SK-MEL-5 (cell line): Measurements from ENCODE around the gene ARPC3. TPM values are rescaled to one million over a fixed set of nuclear protein-coding genes. Genes with fewer than 3 reads are reported as not detected.
"Not testable (repeated sequence)": the region's sequence is repeated elsewhere in the genome, so short reads cannot be mapped to it uniquely, and the experiment has no call there.

Source experiments
- DNase-seq: peaks from one replicate; pipeline ENCODE4 v3.0.0-alpha.2; 2016; ENCODE audit warnings: low read depth, low spot score
- in situ Hi-C: cut with HindIII; loops from 2 replicates; pipeline ENCODE4 v1.10.0; 2016; ENCODE audit warnings: low sequenced_read_pairs, high pct_unique_total_duplicates, low pct_unique_long_range_greater_than_20kb
- polyA plus RNA-seq, 2 experiments: library from polyadenylated mRNA; depleted of rRNA; stranded (reverse); fragments of >200 nt; gene quantifications; 2 replicates each; pipeline ENCODE4 v1.2.3, GENCODE V29; 2015
- total RNA-seq: library from RNA; depleted of rRNA; stranded (reverse); fragments of >200 nt; shearing (Covaris generic); gene quantifications from 2 replicates; pipeline ENCODE4 v1.2.3, GENCODE V29; 2014; rRNA removed

The ARPC3 gene
- total RNA-seq, result 335 and 355 TPM in 2 replicates
- 475 and 531 TPM in 2 replicates for polyA plus RNA-seq (2015; cell fraction: cytosol; rRNA removed)
- polyA plus RNA-seq (2015; cell fraction: nucleus; rRNA removed), result 83.5 and 136 TPM in 2 replicates

DNA sequence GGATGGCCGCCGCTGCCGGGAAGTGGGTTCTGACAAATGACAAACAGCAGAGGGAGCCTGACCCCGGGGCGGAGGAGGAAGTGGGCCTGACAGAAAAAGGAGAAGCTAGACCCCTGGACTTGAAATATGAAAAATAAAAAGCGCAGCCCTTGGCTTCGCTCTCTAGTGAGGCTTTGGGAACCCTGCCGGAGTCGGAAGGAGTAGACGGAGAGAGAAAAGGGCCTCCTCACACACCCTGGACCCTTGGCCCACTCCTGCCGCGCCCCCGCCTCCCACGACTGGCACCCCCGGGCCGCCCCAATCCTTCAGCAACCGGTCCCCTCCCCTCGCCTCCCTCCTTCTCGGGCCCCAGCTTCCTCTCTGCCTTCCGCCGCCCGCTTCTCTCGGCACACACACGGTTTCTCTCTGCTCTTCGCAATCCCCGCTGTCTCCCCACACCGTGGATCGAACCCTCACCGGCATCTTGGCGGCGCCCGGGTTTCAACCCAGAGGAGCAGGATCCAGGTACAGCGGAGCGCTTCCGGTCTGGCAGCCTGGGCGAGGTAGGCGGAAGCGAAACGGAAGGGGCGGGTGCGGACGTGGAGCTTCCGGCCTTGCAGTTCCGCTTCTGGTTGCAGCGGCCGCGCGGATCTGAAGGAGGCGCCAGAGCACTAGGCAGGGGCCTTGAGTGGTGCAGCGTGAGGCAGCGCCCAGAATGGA, at the start of gene ARPC3:
TSS of gene ARPC3 (minus strand) at position 539 of the 699 bp plus-strand sequence. CDS start at position 462, 77 bp downstream.
- DNase-seq, result peak; percentile 96
- in situ Hi-C loops, result no loop called here

DNA sequence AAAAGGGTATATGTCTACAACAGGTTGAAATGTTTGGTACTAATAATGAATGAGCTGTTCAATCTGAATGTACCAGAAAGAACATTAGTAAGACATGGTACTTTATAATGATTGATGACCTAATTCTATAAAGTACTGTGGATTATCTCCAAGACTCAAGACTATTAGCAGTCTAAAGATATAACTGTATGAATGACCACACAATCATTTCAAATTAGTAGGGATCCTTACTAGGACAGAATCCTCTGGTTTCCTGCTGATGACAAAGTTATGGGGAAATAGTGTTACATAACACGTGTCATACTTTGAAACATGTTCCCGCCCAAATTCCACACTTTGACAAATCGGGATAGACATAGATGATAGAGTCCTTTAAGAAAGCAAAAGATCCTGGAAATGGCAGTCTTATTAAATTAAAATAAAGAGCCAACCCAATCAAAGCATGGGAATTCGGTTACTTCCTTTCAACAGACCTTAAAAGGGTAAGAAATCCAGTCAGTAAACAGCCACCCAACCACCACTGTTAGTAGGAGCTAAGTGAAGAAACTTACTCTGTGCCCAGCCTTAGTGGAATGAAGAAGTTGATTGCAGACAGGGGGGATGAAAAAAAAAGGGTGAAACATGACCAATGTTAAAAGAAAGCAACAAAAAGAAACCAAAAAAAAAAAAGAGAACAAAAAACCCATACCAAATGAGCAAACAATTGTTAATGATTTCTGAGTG, 49.0 kb upstream of the ARPC3 start:
- in situ Hi-C loops, result no loop called here
- no peak for DNase-seq

DNA sequence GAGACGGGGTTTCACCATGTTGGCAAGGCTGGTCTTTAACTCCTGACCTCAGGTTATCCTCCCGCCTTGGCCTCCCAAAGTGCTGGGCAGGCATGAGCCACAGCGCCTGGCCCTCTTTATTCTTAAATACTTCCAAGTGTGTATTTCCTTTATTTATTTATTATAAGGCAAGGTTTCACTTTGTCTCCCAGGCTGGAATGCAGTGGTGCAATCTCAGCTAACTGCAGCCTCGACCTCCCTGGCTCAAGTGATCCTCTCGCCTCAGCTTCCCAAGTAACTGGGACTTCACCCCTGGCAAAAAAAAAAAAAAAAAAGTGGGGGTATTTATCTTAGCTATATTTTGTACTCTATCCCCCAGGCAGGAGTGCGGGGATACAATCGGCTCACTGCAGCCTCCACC, 25.3 kb upstream of the ARPC3 start:
- in situ Hi-C loops, result no loop called here
- no peak for DNase-seq

DNA sequence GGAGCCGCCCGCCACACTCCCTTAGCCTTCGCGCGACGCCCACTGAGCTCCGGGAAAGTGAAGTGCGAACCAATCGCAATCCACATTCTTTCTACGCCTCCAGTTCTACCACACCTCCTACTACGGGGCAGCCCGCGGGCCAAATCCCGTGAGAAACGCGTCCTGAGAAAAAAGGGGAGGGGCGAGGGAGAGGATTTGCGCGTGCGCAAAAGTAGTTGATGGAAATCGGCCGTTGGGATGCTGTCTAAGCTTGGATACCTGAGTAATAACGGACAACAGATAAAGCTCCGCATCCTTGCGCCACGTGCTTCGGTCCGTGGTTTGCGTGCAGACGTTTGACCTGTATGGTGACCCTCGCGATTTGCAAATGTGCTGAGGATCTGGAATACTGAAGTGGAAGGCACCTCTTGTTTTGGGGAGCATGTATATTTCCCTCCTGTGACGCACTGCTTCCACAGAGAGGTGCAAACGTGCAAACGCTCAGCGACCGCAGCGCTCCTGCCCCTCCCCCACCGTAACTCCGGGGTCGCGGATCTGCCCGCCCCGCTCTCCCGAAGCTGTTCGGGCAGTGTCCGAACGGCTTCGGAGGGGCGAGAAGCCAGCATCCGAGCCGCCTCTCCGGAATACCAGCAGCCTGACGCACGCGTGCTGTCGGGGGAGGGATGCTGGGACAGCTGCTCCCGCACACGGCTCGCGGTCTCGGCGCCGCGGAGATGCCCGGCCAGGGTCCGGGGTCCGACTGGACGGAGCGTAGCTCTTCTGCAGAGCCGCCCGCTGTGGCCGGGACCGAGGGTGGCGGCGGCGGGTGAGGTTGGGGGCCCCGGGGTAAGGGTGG, 18.3 kb upstream of the ARPC3 start, which contains the start of the genes FAM216A and GPN3:
TSS of gene FAM216A (plus strand) at position 632 of the 835 bp plus-strand sequence. CDS start at position 663, 31 bp downstream.
TSS of gene GPN3 (minus strand) at position 44 of the 835 bp plus-strand sequence. CDS start 54 bp downstream, outside the sequence.
- DNase-seq, result peak; percentile 99
- in situ Hi-C loops, result no loop called here

DNA sequence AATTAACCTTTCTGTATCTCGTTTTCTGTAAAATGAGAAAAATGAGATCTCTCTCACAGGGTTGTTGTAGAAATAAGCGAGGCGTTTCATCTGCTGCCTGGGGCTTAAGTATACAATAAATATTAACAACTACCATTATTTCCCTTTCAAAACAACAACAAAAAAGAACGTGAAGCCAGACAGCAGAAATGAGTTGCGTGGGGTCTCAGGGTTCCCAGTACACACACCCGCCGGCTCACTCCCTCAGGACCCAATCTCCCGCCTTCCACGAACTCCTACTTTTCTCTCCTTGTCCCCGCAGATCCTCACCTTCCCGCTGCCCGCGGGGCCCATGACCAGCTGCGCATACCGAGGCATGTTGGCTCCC, 17.7 kb upstream of the ARPC3 start:
- in situ Hi-C loops, result no loop called here
- no peak for DNase-seq

DNA sequence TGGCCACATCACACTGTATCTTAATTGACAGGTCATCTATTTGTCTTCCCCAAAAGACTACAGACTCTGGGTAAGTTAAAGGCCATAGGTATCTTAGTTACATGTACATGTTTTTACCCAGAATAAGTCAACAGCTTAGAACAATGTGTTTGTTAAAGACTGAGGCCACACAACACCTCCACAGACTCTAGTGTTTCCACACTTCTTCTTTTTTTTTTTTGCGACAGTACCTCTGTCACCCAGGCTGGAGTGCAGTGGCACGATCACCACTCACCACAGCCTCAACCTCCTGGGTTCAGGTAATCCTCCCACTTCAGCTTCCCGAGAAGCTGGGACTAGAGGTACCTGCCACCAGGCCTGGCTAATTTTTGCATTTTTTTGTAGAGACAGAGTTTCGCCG, 16.7 kb upstream of the ARPC3 start:
- DNase-seq, result no peak
- in situ Hi-C loops, result no loop called here

DNA sequence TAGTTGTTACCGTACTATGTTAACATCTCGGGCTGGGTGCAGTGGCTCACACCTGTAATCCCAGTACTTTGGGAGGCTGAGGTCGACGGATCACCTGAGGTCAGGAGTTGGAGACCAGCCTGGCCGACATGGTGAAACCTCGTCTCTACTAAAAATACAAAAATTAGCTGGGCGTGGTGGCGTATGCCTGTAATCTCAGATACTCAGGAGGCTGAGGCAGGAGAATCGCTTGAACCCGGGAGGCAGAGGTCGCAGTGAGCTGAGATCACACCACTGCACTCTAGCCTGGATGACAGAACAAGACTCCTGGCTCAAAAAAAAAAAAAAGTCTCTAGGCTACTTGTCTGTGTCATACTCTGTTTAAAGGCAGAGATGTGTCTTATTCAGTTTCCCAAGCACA, 15.6 kb upstream of the ARPC3 start:
- DNase-seq, in situ Hi-C loops: not testable (repeated sequence)

DNA sequence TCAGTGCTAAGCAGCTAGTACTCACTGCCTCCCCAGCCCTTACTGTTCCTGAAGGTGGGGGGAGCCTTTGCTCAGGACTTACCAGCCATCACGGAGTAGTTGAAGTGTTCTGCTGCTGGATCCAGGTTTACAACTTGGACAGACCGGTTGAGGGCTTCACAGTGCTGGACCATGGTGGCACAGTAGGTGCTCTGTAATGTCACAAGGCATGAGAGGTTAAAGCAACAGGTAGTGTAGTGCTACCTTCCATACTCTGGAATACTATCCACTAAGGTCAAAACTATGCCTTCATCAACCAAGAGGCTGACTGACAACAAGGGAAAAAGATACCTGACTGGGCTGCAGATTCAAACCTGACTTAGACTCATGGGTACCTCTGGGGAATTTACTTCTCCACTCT, 14.9 kb upstream of the ARPC3 start:
- DNase-seq, result no peak
- in situ Hi-C loops, result no loop called here

DNA sequence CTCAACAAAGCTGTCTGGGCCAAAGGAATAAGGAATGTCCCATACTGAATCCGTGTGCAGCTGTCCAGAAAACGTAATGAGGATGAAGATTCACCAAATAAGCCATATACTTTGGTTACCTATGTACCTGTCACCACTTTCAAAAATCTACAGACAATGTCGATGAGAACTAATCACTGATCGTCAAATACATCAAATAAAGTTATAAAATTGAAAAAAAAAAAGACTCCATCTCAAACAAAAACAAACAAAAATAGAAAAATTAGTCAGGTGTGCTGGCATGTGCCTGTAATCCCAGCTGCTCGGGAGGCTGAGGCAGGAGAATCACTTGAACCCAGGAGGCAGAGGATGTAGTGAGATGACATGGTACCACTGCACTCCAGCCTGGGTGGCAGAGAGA, 11.1 kb upstream of the ARPC3 start:
- DNase-seq, in situ Hi-C loops: not testable (repeated sequence)

DNA sequence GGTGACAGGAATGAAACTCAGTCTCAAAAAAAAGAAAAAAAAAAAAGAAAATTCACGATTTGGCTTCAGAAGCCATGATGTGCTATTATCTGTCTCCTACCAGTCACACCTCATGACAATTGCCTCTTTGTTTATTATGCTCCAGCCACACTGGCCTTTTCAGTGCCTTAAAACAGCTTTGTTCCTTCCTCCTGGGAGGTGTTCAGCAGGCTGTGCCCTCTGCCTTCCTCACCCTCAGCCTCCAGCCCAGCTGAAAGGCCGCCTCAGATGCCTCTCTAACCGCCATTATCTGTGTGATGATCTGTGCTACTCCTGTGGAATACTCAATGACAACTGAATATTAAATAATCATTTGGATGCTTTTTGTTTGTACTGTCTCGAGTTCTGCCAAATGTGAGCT, 8.6 kb upstream of the ARPC3 start:
- DNase-seq, result peak; percentile 68
- in situ Hi-C loops, result no loop called here

DNA sequence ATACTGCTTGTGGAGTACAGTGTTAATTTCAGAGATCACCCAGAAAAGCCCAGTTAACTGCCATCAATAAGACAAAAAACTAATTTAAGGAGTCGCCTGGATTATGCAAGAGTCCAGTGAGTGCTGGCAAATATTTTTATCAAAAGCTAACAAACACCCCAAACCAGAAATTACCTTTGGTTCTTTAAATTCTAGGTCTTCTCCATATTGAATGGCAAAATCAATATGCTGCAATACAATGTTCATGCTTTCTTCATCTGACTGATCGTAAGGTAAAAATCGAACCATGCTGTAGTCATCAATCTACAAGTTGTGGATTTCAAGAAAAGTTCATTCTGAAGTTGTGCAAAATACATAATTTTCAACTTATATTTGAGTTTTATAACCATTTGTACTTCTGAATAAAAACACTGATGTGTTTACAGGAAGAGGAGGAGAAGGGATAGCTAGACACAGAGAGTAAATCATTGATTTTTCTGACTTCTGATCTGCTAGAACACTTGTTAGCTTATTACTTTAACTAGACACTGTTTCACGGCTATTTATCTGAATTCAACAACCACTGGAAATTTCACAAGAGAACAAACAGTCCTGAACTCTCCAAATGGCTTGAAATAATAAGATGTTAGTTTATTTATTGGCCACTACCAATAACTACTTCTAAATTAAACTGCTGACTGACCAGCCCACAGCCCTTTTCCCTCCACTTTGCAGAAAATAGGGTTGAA, 3.6 kb upstream of the ARPC3 start:
- in situ Hi-C loops, result no loop called here
- no peak for DNase-seq

DNA sequence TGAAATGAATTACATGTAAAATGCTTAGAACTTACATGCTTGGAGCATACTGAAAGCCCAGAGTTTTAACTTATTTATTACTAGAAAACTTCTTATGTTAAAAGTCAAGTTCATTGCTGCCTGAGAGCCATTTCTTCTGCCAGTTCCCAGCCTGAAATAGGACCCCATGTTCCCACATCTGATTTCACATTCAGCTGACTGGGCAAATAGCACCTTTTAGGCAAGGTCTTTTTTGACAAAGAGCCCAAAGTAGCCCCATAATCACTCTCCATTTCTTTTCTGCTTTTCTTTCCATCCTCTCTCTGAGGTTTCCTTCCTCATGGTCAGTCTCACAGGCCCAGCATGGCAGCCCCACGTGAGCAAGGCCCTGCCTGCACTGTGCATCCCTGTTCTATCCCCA, 1.1 kb upstream of the ARPC3 start:
- in situ Hi-C loops, result no loop called here
- no peak for DNase-seq

DNA sequence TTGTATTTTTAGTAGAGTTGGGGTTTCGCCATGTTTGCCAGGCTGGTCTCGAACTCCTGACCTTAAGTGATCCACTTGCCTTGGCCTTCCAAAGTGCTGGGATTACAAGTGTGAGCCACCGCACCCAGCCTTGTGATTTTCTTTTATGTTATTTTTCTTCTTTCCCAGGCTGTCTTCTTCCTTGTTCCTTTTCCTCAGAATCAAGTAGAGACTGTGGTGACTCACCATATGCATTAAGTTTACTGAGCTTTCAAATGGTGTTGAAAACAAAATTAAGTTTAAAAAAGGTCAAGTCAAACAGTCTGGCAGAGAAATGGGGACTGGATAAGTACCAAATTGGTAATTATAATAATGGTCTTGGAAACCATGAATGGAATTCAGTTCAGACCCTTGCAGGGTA, 5.7 kb downstream of the ARPC3 start:
- DNase-seq, result no peak
- in situ Hi-C loops, result no loop called here

DNA sequence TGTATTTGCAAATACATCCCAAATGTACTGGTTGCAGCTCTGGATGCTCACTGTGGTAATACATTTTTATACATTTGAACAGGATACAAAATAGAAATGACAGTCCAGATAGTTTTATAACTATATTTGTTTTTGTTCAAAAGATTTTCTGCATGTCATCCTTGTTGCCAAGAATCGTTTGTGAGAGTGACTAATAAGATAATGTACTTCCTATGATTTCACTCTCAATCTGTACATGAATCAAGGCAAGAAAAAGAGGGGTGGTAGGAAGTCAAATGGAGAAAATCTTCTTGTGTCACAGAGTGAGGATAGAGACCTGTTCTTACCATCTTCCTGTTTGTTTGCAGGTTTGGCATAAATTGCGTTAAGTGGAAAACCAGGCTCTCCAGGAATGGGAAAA, 13.9 kb downstream of the ARPC3 start:
- in situ Hi-C loops, result no loop called here

DNA sequence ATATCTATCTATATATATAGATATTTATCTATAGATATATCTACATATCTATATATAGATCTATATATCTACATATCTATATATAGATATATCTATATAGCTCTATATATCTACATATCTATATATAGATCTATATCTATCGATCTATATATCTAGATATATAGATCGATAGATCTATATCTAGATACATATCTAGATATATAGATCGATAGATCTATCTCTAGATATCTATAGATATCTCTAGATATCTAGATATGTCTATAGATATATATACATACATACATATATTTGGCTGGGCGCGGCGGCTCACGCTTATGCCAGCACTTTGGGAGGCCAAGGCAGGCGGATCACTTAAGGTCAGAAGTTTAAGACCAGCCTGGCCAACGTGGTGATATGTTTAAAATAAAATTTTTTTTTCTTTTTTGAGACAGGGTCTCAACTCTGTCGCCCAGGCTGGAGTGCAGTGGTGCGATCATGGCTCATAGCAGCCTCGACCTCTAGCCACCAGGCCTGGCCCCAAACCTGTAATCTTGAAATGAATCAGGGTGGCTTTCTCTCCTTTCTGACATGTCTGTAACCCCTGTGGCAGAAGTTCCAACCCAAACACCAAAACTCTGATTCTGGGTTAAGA, 18.1 kb downstream of the ARPC3 start:
- no peak for DNase-seq
- in situ Hi-C loops, result no loop called here

More for the DNA sequence above, 13.9 kb downstream of the ARPC3 start:
- DNase-seq, result no peak

DNA sequence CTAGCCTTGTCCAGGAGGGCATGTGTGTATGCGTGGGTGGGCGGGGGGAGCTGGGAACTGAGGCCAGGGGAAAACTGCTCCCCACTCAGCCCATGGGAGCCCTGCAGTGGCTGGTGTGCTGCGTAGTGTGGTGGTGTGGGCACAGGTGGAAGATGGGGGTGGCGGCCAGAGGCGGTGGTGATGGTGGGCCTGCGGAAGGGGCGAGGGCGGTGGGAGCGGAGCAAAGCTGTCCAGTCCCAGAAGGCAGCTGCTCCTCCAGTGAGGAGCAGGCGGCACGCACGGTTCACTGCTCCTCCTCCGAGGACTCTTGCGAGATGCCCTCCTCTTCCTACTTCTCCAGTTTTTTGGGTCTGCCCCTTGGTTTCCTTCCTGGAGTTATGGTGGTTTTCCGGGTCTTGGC, 20.5 kb downstream of the ARPC3 start:
- in situ Hi-C loops, result not testable (repeated sequence)

DNA sequence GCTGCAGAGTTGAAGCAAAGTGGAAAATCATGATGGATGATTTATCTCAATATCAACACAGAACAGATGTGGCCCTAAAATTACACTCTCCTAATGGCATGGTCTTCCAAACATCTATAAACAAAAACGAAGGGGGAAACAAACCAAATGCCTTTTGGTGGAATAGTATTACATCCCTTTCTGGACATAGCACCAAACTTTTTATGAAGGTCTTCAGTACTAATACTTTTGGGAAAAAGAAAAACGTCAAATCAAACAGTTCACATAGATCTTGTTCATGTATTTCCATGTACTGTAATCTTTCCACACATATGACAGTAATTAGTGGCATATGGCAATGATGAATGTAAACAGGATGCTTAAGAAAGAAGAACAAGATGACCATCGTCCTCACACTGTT, 23.7 kb downstream of the ARPC3 start:
- no peak for DNase-seq
- in situ Hi-C loops, result no loop called here

More for the DNA sequence above, 20.5 kb downstream of the ARPC3 start:
- not testable (repeated sequence) for DNase-seq
